ENCODE data around the gene TNPO2. TPM values are rescaled to one million over a fixed set of nuclear protein-coding genes. Genes with fewer than 3 reads are reported as not detected.
"Not testable (repeated sequence)": the region's sequence is repeated elsewhere in the genome, so short reads cannot be mapped to it uniquely, and the experiment has no call there.

Gene TNPO2
- polyA plus RNA-seq, 1 donor, result 60.9 TPM

GRCh38 chr19:12705169-12705568, 18.6 kb downstream of the TNPO2 start:
- no peak for DNase-seq

GRCh38 chr19:12703046-12703445, 20.7 kb downstream of the TNPO2 start:
- DNase-seq, result peak; percentile 40

- no peak for DNase-seq
Observed at GRCh38 chr19:12701596-12702282, 22.0 kb downstream of the TNPO2 start.

- DNase-seq, result no peak
Observed at GRCh38 chr19:12698138-12698537, 25.6 kb downstream of the TNPO2 start.

- DNase-seq, result not testable (repeated sequence)
Observed at GRCh38 chr19:12697425-12697824, 26.3 kb downstream of the TNPO2 start.

GRCh38 chr19:12696366-12697335, 27.1 kb downstream of the TNPO2 start, which contains the start of gene FBXW9:
TSS of gene FBXW9 (minus strand) at chr19:12696631. CDS start at chr19:12696581, 50 bp downstream.
- DNase-seq, result peak; percentile 96

GRCh38 chr19:12695997-12696365, 27.8 kb downstream of the TNPO2 start:
- DNase-seq, result no peak

- no peak for DNase-seq
Observed at GRCh38 chr19:12695514-12695913, 28.2 kb downstream of the TNPO2 start.

GRCh38 chr19:12695096-12695495, 28.6 kb downstream of the TNPO2 start:
- DNase-seq, result no peak

- DNase-seq, result no peak
Observed at GRCh38 chr19:12694641-12695040, 29.1 kb downstream of the TNPO2 start.

- no peak for DNase-seq
Observed at GRCh38 chr19:12692960-12693359, 30.8 kb downstream of the TNPO2 start.

- DNase-seq, result no peak
Observed at GRCh38 chr19:12689581-12690216, 34.0 kb downstream of the TNPO2 start.

- no peak for DNase-seq
Observed at GRCh38 chr19:12689012-12689411, 34.7 kb downstream of the TNPO2 start.

- no peak for DNase-seq
Observed at GRCh38 chr19:12687496-12688196, 36.1 kb downstream of the TNPO2 start, which contains the start of gene GNG14. TSS of gene GNG14 (plus strand) at chr19:12687998. CDS start at chr19:12688049, 51 bp downstream.

GRCh38 chr19:12685831-12686230, 37.9 kb downstream of the TNPO2 start:
- no peak for DNase-seq

- DNase-seq, result peak; percentile 96
Observed at GRCh38 chr19:12681074-12681987, 42.4 kb downstream of the TNPO2 start, which contains the start of gene DHPS. TSS of gene DHPS (minus strand) at chr19:12681880. CDS start at chr19:12681766, 114 bp downstream.

- no peak for DNase-seq
Observed at GRCh38 chr19:12680034-12680433, 43.7 kb downstream of the TNPO2 start.

GRCh38 chr19:12678039-12678438, 45.7 kb downstream of the TNPO2 start:
- not testable (repeated sequence) for DNase-seq

- DNase-seq, result no peak
Observed at GRCh38 chr19:12676928-12677327, 46.8 kb downstream of the TNPO2 start.

- DNase-seq, result peak; percentile 71
Observed at GRCh38 chr19:12676384-12676792, 47.3 kb downstream of the TNPO2 start.

GRCh38 chr19:12675940-12676339, 47.8 kb downstream of the TNPO2 start:
- no peak for DNase-seq
